LHCN-M2 (cell line): ENCODE measurements around the gene KRT81. TPM values are rescaled to one million over a fixed set of nuclear protein-coding genes. Genes with fewer than 3 reads are reported as not detected.
"Not testable (repeated sequence)": the region's sequence is repeated elsewhere in the genome, so short reads cannot be mapped to it uniquely, and the experiment has no call there.

Experiments used
- DNase-seq: peaks from one replicate; pipeline ENCODE4 v3.0.0-alpha.2; 2012; ENCODE audit warnings: low read depth
- total RNA-seq: library from RNA; depleted of rRNA; stranded (reverse); fragments of >200 nt; gene quantifications from 2 replicates; pipeline ENCODE4 v1.2.3, GENCODE V29; 2014

The KRT81 gene
- total RNA-seq, 1 experiment from 2014 or later: 0.11 TPM

GRCh38 chr12:52296572-52297215, 5.4 kb upstream of the KRT81 start:
- DNase-seq: no peak

GRCh38 chr12:52295663-52296062, 4.3 kb upstream of the KRT81 start:
- no peak for DNase-seq

- no peak for DNase-seq
These were observed 3.5 kb upstream of the KRT81 start for GRCh38 chr12:52294803-52295202.

GRCh38 chr12:52293926-52294325, 2.6 kb upstream of the KRT81 start:
- no peak for DNase-seq

GRCh38 chr12:52290483-52291134, 725 bp downstream of the KRT81 start:
- DNase-seq: not testable (repeated sequence)

GRCh38 chr12:52287816-52288805, 3.2 kb downstream of the KRT81 start:
- not testable (repeated sequence) for DNase-seq

GRCh38 chr12:52286857-52287785, 4.2 kb downstream of the KRT81 start:
- not testable (repeated sequence) for DNase-seq

GRCh38 chr12:52285851-52286530, 5.3 kb downstream of the KRT81 start:
- DNase-seq: no peak

GRCh38 chr12:52285172-52285745, 6.1 kb downstream of the KRT81 start:
- DNase-seq: peak; percentile 59

GRCh38 chr12:52284562-52285171, 6.7 kb downstream of the KRT81 start:
- no peak for DNase-seq

- DNase-seq: peak; percentile 92
These were observed 10.4 kb downstream of the KRT81 start for GRCh38 chr12:52280796-52281560.

- DNase-seq: peak; percentile 76
These were observed 11.0 kb downstream of the KRT81 start for GRCh38 chr12:52280319-52280795.

- DNase-seq: no peak
These were observed 11.7 kb downstream of the KRT81 start for GRCh38 chr12:52279422-52280318.

GRCh38 chr12:52278575-52279421, 12.5 kb downstream of the KRT81 start:
- DNase-seq: peak; percentile 51

GRCh38 chr12:52277486-52278245, 13.7 kb downstream of the KRT81 start:
- DNase-seq: no peak

GRCh38 chr12:52275686-52276085, 15.6 kb downstream of the KRT81 start:
- DNase-seq: no peak
